GM19238 (cell line): ENCODE data around the gene HBG2.
"Not testable (repeated sequence)": the region's sequence is repeated elsewhere in the genome, so short reads cannot be mapped to it uniquely, and the experiment has no call there.

Experiments
- DNase-seq: peaks from one replicate; pipeline ENCODE4 v3.0.0; 2011; ENCODE audit warnings: low spot score; ENCODE audit not compliant: insufficient read length

Gene HBG2

DNA sequence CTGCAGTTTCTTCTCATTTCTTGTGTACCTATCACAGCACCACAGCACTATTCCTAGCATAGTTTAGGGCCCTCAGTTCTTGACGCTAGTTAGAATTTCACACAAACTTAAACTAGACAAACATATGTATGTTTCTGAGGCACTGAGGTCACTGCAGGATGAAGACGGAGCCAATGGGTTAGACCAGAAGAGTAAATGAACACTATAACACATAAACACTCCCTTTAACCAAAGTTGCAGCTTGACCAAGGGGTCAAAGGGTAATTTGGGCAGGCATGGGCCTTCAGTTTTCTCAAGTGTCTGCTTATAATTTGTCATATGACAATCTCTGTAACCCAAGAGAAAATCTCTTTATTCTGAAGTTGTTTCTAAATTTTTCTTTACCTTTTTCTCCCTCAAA is 28.0 kb upstream of the HBG2 start:
- no peak for DNase-seq

GRCh38 chr11:5281596-5281995 is 27.0 kb upstream of the HBG2 start:
- no peak for DNase-seq

- DNase-seq = peak; percentile 30
Measured at GRCh38 chr11:5280582-5281102, 26.1 kb upstream of the HBG2 start.

GRCh38 chr11:5279471-5280090 is 25.0 kb upstream of the HBG2 start:
- no peak for DNase-seq

DNA sequence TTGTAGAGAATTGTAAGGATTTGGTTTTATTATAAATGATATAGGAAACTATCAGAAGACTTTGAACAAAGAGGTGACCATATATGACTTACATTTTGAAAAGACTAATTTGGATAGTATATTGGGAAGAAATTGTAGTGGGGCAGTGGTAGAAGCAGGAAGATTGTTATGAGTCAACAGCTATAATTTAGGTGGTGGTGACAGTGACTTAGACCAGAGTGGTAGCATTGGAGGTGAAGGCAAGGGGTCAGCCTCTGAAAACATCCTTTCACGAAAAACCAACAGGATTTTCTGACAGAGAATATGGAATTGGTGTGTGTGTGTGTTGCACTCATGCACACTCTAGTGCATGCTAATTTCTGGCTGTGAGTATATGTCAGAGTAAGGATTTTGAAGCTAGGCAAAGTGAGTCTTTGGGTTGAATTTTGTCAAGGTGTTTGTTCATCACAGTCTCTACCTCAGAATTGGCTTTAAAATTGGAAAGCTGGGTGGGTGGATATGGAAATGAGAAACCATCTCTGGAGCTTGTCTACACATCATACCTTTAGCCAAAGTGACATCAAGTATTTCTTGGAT is 23.3 kb upstream of the HBG2 start:
- no peak for DNase-seq

DNA sequence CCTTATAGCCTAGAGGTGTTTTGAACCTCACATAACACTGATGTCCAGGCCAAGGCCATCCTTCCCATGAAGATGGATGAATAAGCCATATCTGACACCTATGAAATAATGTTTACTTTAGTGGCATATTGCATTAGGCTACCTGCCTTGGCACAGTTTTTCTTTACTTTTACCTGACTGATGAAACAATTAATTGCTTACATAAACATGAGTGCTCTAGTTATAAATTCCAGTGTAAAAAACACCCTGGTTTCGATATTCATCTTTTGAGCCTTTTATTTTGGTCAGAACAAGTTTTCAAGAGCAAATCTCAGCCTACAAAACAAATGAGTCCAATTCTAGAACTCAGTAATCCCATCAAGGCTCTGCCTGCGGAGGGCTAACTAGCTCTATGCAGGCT is 22.1 kb upstream of the HBG2 start:
- no peak for DNase-seq

DNA sequence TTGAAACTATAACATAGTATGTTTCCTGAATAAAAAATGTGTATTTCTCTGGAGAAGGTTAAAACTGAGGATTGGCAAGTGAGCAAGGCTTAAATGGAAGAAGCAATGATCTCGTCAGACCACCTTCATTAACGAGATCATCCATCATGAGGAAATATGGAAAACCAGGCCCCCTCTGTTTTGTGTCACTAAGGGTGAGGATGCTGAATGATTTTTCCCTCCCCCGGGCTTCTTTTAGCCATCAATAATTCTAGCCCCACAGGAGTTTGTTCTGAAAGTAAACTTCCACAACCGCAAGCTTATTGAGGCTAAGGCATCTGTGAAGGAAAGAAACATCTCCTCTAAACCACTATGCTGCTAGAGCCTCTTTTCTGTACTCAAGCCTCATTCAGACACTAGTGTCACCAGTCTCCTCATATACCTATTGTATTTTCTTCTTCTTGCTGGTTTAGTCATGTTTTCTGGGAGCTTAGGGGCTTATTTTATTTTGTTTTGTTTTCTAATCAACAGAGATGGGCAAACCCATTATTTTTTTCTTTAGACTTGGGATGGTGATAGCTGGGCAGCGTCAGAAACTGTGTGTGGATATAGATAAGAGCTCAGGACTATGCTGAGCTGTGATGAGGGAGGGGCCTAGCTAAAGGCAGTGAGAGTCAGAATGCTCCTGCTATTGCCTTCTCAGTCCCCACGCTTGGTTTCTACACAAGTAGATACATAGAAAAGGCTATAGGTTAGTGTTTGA is 21.0 kb upstream of the HBG2 start:
- no peak for DNase-seq

DNA sequence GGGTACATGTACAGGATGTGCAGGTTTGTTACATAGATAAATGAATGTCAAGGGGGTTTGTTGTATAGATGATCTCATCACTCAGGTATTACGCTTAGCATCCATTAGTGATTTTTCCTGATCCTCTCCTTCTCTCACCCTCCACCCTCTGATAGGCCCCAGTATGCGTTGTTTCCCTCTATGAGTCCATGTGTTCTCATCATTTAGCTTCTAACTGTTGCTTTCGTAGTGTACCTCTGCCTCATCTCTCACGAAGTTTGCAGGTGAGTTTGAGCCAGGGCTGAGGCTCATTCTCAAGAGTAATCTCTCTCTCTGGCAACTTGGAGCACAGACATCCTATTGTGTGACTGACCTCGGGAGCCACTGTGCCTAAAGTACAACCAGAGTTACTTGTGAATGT is 19.8 kb upstream of the HBG2 start:
- DNase-seq = no peak

DNA sequence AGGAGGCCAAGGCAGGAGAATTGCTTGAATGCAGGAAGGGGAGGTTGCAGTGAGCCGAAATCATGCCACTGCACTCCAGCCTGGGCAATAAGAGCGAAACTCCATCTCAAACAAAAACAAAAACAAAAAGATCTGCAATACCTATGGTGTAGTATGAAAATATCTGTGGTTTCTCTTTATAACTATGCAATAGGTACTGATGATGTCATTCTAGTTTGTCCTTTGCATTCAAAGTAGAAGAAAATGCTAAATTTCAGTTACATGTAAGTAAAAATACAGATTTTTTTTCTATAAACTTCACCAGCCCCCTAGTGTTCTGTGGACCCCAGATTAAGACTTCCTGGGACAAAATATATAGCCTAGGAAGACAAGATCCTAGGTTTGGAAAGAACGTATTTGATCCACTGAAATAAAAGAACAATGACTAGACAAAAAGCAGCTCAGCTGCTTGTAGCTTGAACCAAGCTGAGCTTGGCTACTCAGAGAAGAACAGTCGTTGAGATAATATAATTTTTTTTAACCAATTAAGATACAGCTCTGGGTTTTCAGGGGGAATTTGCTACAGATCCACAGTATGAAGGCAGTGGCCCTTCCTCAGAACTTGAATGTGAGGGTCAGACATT is 17.9 kb upstream of the HBG2 start:
- DNase-seq = no peak

- DNase-seq = no peak
Measured at GRCh38 chr11:5269715-5270147, 15.2 kb upstream of the HBG2 start, which contains the start of gene HBE1. Gene HBE1 (minus strand): TSS chr11:5269945. CDS start chr11:5269890, 55 bp downstream.

GRCh38 chr11:5267033-5267563 is 12.5 kb upstream of the HBG2 start:
- DNase-seq = no peak

DNA sequence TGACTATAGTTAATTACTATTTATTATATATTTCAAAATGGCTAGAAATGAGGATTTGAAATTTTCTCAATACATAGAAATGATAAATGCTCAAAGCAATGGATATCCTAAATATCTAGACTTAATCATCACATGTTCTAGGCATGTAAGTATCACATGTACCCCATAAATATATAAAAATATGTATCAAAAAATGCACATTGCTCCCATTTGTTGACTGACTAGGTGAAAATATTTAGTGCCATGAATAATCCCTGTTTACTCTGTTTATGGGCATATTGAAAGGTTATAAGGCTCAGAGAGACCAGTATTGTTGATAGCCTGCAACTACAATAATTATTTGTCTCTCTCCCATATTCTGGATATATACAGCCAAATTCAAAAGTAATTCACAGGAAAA is 12.0 kb upstream of the HBG2 start:
- no peak for DNase-seq

DNA sequence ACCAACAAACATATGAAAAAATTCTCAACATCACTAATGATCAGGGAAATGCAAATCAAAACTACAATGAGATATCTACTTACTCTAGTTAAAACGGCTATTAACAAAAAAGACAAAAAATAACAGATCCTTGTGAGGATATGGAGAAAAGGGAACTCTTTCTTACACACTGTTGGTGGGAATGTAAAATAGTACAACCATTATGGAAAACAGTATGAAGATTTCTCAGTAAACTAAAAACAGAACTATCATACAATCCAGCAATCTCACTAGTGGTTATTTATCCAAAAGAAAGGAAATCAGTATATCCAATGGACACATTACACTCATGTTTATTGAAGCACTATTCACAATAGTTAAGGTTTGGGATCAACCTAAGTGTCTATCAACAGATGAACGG is 11.3 kb upstream of the HBG2 start:
- no peak for DNase-seq

GRCh38 chr11:5258543-5259262 is 4.1 kb upstream of the HBG2 start:
- no peak for DNase-seq

GRCh38 chr11:5257296-5257695 is 2.7 kb upstream of the HBG2 start:
- DNase-seq = no peak

- not testable (repeated sequence) for DNase-seq
Measured at GRCh38 chr11:5254023-5254422, 558 bp downstream of the HBG2 start.

GRCh38 chr11:5253440-5253839 is 1.1 kb downstream of the HBG2 start:
- DNase-seq = not testable (repeated sequence)

- DNase-seq = no peak
Measured at GRCh38 chr11:5252919-5253265, 1.7 kb downstream of the HBG2 start.

DNA sequence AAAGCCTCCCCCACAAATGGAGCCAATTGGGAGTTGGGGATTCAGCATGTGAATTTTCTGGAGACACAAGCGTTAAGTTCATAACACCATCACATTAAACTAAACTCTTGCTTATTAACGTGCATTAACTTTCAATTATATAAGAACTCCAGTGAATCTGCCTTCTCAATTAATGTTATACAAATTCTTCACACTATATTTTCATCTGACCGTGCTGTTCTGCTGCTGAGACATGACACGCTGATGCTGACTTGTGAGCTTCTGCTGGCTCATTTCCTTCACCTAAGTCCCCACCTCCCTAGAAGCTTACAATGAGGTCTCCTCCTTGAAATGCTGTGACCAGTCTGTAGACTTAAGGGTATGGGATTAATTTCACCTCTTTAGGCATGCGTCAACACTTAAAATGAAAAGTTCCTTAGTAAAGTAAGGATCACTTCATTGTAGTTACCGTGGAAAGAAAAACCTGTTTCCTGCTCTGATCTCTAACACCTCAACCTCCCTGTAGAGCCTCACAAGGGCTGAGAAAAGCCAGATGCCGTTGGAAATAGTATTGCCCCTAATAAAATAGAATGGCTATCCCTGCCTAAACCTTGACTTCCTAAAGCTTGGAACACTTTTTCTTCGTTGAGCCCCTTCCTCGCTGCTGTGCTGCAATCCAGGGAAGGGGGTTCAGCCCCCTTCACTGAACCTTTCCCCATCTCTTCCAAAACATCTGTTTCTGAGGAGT is 2.2 kb downstream of the HBG2 start:
- DNase-seq = no peak

DNA sequence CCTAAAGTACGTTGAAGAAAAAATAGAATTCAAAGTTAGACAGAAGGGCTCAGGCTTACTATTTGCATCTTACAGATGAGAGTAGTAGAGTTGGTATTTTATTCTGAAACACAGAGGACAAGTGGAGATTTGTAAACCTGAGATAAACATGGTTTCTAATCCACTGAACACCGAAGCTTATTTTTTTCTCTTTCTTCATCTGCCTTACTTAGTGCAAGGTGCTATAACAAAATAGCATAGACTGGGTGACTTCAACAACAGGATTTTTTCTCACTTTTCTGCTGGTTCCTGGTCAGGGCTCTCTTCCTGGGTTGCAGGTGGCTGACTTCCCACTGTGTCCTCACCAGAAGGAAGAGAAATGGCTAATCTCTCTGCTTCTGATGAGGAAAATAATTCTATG is 2.8 kb downstream of the HBG2 start:
- no peak for DNase-seq
